GM18861 (cell line): ENCODE measurements around the gene TBL1XR1.
A peak's percentile ranks its signal among the peaks of the same experiment; 100 is the strongest.

Experiments
- ATAC-seq: cut with Tn5 transposase; IDR thresholded peaks from one replicate; pipeline ENCODE4 v1.9.1; 2021; ENCODE audit not compliant: unreplicated experiment

TBL1XR1 gene

GRCh38 chr3:177068967-177069366, 128.3 kb downstream of the TBL1XR1 start:
- ATAC-seq: no peak

DNA sequence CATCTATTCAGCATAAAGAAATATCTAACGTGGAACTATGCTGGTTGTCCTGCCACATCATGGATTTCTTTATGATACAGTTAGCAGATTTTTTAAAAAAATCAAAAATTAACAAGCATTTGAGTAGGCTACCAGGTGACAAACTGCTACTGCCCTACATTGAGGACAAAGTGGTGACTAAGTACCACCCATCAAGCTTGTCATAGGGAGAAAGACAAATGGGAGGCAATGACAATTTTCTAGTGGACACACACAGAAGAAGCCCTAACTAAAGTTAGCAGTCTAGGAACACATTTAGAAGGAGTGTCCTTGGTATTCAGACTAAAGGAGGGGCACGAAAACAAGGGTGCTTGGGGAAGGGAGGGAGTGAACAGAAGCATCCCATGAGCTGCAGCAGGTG, 131.2 kb downstream of the TBL1XR1 start:
- ATAC-seq: no peak

GRCh38 chr3:177065285-177066033, 131.8 kb downstream of the TBL1XR1 start:
- ATAC-seq: no peak

- no peak for ATAC-seq
Measured at GRCh38 chr3:177062052-177062732, 135.1 kb downstream of the TBL1XR1 start.

- no peak for ATAC-seq
Measured at GRCh38 chr3:177061369-177061768, 135.9 kb downstream of the TBL1XR1 start.

DNA sequence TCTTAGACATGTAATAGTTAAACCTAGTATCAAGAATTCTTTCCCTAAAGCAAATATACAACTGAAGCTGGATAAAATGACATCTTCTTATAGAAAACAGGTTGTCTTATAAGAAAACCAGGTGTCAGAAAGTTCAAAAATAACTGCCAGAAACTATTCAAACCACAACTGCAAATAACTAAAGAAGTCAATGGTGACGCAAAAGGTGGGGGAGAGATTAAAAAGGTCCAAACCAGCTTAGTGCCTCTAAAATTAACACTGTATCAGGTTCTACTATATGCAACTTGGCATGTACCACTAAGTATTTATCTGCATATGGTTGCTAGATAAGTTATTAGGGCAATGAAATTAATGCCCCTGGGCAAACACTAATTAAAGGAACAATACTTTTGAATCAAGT, 136.8 kb downstream of the TBL1XR1 start:
- ATAC-seq: no peak

DNA sequence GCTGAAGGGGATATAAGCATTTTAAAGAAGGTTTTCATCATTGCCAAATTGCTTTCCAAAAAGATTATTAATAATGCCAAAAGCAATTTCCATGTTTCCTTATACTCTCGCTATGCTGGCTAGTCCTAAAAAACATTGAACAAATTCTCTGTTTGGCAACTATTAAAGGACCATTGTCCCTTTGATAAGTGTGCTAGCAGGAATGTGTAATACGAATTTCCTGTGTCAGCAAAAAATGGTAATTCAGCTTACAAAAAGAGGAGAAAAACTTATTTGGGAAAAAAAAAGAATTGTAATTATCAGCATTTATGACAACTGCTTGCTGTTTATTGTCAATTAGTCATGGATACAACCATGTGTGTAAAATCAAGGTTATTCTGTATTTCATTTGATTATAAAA, 138.6 kb downstream of the TBL1XR1 start:
- ATAC-seq: no peak

- ATAC-seq: peak; percentile 92
Measured at GRCh38 chr3:177057768-177058167, 139.5 kb downstream of the TBL1XR1 start.

DNA sequence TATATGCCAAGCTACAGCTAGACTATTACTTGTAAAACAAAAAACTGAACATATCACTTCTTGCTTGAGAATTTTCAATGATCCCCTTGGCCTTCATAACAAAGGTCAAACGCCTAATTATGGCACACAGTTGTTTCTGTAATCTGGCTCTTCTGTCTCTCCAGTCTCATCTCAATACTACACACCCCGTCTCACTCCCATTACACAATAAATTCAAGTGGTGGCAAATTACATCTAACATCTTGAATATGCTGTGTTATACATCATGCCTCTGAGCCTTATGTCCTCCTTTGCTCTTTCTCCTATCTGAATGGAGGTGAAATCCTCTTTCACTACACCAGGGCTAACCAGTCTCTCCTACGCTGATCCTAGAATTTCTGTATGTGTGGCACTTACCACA, 140.4 kb downstream of the TBL1XR1 start:
- no peak for ATAC-seq

GRCh38 chr3:177055605-177056571, 141.4 kb downstream of the TBL1XR1 start:
- ATAC-seq: no peak

- no peak for ATAC-seq
Measured at GRCh38 chr3:177053107-177053506, 144.2 kb downstream of the TBL1XR1 start.

DNA sequence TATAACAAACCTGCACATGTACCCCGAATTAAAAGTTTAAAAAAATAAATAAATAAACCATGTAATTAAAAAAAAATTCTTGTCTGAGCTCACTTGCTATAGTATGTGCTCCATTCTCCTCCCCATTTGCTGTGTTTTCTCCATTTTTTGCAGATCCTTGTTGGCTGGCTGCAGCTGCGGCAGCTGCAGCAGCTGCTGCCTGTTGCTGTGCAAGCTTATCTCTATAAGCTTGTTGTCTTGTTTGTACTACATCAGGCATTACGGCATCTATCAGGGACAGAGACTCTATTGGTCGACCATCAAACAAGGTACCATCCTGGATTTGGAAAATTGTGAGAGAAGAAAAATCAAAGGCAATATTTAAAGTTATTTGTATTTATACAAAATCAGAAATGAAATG, 145.9 kb downstream of the TBL1XR1 start:
- no peak for ATAC-seq

- ATAC-seq: peak; percentile 64
Measured at GRCh38 chr3:177050501-177051237, 146.6 kb downstream of the TBL1XR1 start.

- ATAC-seq: no peak
Measured at GRCh38 chr3:177045767-177046166, 151.5 kb downstream of the TBL1XR1 start.

DNA sequence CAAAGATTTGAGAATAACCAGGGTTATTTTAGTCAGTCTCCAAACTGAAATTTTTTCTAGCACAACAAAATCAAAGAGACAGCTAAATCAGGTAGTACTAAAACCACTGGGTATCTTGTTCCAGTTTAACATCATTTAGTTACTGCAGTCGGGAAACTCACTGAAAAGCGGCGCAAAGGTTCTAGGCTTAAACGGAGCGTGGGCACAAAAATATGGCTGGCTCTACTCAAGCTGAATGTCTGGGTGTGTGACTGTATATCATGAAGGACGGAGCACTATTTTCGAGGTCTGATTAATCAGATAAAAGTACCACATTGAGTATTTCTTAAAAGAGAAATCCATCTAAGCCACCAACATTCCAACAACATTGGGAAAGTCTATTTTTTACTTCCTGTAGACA, 152.1 kb downstream of the TBL1XR1 start:
- no peak for ATAC-seq

DNA sequence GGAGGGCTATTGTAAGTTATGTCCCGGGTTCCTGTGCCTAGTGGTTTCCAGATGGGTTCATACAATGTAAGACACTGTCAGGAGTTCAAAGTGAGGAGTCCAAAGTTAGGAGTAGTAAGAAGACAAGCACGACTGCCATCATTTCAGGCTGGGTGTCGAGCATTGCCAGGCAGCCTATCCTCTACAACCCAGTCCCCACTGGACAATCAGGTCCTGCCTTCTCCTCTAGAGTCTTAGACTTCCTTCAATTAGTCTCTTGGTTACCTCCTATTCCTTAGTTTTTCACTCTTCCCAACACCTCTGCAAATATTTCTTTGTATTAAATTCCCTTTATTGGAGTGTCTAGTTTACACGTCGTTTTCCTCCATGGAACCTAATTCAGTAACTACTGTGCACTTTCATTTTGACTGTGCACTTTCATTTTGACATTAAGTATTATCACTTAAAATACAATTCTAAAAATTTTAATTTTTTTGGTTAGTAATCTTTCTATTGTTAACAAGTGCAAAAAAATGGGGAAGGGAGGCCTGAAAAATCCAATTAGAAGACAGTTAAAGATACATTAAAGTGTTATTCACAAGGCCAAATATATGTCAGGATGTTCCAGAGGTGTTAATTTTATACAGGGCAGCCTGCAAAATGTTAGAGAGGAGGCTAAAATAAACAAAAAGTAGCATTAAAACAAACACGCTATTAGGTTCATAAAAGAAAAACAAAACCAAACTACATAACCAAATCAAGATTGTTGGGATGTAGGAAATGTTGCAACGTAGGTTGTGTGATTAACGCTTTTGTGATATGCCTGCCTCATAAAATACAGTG, 155.3 kb downstream of the TBL1XR1 start:
- no peak for ATAC-seq

GRCh38 chr3:177041021-177041729, 156.1 kb downstream of the TBL1XR1 start:
- no peak for ATAC-seq

GRCh38 chr3:177039490-177040274, 157.6 kb downstream of the TBL1XR1 start:
- ATAC-seq: no peak
